ENCODE results near the gene ADCY9.
"Not testable (repeated sequence)": the region's sequence is repeated elsewhere in the genome, so short reads cannot be mapped to it uniquely, and the experiment has no call there.

The ADCY9 gene

DNA sequence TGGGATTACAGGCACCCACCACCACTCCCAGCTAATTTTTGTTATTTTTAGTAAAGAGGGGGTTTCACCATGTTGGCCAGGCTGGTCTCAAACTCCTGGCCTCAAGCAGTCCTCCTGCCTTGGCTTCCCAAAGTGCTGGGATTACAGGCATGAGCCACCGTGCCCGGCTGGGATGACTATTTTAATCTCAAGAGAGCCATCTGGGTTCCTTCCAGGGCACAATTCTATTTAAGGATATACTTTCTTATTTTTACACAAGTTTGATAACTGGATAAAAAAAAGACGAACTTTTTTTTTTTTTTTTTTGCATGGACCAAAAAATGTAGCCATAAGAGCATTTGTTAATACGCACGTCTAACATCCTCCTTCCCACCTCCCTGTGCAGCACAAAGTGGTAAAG lies 164.9 kb downstream of the ADCY9 start:
- not testable (repeated sequence) for DNase-seq (ENCODE audit: low read depth, low spot score)

GRCh38 chr16:3950343-3951193 lies 165.7 kb downstream of the ADCY9 start:
- DNase-seq (ENCODE audit: low read depth, low spot score): peak; percentile 92

DNA sequence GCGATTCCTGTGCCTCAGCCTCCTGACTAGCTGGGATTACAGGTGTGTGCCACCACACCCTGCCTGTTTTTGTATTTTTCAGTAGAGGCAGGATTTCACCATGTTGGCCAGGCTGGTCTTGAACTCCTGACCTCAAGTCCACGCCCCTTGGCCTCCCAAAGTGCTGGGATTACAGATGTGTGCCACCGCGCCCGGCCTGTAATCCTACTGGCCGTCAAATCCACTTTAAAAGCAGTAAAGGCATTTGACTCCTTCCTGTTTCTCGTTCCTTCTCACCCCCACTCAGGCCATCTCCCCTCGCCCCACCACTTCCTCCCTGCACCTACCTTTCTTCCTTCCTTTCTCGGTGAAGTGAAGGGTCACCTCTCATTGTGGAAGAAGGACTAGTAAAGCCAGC lies 166.3 kb downstream of the ADCY9 start:
- no peak for DNase-seq (ENCODE audit: low read depth, low spot score)

DNA sequence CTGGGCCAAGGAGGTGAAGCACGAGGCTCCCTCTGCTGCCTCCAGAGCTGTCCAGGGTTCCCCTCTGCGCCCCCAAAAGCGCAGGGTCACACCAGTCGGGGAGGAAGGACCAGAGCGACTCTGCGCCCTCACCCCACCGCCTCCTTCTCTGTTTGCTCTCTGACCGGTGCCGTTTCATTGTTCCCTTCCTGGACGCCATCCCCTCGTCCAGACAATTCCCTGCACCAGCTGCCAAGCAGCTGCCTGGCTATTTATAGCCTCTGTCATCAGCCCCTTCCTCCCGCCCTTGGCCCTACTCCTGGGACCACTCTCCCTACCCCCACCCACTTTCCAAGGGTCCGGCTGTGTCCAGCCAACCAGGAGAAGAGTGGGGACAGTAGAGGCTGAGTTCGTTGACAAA lies 167.0 kb downstream of the ADCY9 start:
- no peak for DNase-seq (ENCODE audit: low read depth, low spot score)

DNA sequence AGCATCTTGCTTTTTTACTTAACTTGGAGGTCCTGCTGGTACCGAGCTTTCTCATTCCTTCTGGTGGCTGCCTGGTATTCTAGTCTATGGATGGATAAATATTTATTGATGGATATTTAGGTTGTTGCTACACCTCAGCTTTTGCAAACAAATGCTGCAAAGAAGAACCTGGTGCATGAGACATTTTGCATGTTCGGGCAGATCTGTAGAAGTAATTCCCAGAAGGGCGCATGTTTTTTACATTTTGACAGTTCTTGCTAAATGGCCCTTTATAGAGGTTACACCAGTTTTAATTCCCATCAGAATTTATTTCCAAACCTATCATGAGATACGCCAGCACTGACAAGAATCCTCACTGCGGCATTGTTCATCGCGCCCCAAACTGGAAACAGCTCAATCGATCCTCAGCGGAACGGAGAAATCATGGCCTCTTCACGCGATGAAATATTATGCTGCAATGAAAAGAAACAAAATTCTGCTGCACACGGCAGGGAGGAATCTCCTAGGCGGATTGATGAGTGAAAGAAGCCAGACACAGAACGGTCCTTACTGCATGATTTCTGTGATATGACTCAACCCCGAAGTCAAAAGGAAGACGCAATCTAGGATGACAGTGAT lies 167.8 kb downstream of the ADCY9 start:
- DNase-seq (ENCODE audit: low read depth, low spot score): no peak

DNA sequence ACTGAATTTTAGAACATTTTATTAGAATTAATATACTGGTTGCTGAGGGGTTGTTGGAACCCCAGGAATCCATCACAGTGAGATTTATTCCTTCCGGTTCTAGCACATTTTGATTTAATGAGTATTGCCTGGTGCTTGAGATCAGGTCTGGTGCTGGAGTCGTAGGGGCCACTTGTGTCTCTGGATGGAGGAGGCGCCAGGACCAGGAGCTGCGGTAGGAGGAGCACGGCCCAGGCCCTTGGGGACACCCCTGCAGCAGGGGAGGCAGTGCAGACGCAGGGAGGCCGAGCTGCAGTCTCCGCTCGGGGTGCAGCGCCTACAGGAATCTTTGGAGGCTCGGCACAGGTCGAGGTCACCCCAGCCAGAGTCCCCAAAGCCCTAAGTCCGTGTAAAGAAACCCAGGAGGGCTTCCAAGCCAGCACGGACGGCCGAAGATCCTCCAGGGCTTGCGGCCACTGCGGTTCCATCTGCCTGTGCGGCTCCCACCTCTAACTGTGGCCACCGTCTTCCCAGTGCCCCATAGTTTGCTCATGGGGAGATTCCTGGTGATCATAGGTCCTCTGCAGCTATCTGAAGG lies 169.6 kb downstream of the ADCY9 start:
- no peak for DNase-seq (ENCODE audit: low read depth, low spot score)

- DNase-seq (ENCODE audit: low read depth, low spot score): peak; percentile 98
These were observed 170.3 kb downstream of the ADCY9 start for GRCh38 chr16:3945751-3946603.

- DNase-seq (ENCODE audit: low read depth, low spot score): not testable (repeated sequence)
These were observed 171.8 kb downstream of the ADCY9 start for GRCh38 chr16:3944457-3944856.

DNA sequence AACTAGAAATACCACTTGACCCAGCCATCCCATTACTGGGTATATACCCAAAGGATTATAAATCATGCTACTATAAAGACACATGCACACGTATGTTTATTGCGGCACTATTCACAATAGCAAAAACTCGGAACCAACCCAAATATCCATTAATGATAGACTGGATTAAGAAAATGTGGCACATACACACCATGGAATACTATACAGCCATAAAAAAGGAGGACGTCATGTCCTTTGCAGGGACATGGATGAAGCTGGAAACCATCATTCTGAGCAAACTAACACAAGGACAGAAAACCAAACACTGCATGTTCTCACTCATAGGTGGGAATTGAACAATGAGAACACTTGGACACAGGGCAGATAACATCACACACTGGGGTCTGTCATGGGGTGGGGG lies 174.1 kb downstream of the ADCY9 start:
- DNase-seq (ENCODE audit: low read depth, low spot score): not testable (repeated sequence)

GRCh38 chr16:3938843-3939624 lies 177.2 kb downstream of the ADCY9 start:
- peak; percentile 94 for DNase-seq (ENCODE audit: low read depth, low spot score)

DNA sequence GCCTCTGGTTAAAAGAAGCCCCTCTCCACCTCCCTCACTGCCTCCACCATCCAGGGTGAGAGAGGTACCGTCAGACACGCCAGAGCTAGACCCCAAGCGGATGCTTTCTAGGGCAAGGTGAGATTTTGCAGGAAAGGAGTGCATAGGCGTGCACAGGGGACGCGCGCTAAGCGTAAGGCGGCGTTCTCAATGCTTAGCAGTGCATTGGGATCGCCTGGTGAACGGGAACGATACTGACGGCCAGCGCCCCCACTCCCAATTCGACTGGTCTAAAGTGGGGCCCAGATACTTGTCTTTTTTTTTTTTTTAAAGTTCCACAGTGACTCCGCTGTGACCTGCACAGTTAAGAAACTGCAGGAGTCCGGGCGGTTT lies 177.8 kb downstream of the ADCY9 start:
- DNase-seq (ENCODE audit: low read depth, low spot score): no peak

- no peak for DNase-seq (ENCODE audit: low read depth, low spot score)
These were observed 179.0 kb downstream of the ADCY9 start for GRCh38 chr16:3937066-3937875.

- no peak for DNase-seq (ENCODE audit: low read depth, low spot score)
These were observed 180.3 kb downstream of the ADCY9 start for GRCh38 chr16:3935921-3936320.

GRCh38 chr16:3934491-3935181 lies 181.6 kb downstream of the ADCY9 start:
- DNase-seq (ENCODE audit: low read depth, low spot score): no peak

- not testable (repeated sequence) for DNase-seq (ENCODE audit: low read depth, low spot score)
These were observed 189.1 kb downstream of the ADCY9 start for GRCh38 chr16:3927147-3927546.

GRCh38 chr16:3924763-3925162 lies 191.5 kb downstream of the ADCY9 start:
- DNase-seq (ENCODE audit: low read depth, low spot score): no peak

DNA sequence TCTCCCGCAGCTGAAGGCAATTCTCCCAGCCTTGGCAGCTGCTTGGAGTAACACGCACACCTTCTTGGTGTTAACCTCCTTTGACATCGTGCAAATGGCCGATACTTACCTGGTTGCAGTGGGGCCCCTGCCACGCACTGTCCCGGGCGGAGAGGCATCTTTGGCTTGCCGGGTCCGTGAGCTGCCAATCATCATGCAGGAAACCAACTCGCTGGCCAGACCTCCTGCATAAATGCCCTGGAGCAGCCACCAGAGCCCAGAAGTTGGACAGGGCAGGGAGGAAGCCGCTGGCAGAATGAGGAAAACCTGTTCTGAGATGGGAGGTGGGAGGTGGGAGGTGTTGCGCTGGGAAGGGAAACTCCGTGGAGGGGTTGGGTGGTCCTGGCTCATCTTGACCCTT lies 194.0 kb downstream of the ADCY9 start:
- no peak for DNase-seq (ENCODE audit: low read depth, low spot score)

DNA sequence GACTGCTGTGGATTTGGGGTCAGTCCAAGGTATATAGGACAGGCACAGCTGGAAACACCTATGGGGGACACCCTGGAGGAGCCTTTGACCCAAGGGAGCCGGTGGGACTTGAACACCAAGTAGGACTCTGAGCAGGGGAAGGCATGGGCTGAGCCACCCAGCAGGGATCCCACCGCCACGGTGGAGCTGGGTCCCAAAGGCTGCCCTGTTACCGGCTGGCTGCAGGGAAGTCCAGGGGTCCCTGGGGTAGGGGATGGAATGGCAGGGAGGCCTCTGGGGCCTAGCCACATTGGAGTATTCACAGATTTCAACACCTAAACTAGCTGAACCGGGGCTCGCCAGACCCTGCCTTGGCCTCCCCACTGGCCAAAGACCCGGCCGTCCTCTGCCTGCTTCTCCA lies 196.0 kb downstream of the ADCY9 start:
- DNase-seq (ENCODE audit: low read depth, low spot score): no peak

GRCh38 chr16:3919413-3919812 lies 196.8 kb downstream of the ADCY9 start:
- DNase-seq (ENCODE audit: low read depth, low spot score): no peak

All from astrocyte of the hippocampus (primary cell).